Measurements from ENCODE around the gene NKD1. TPM values are rescaled to one million over a fixed set of nuclear protein-coding genes. Genes with fewer than 3 reads are reported as not detected.

Gene NKD1
- total and polyA plus RNA-seq, 2 of the 8 experiments (the other 6 are each of a cell fraction or from before 2014, with no cell fraction given) = 0.70 to 4.5 TPM

DNA sequence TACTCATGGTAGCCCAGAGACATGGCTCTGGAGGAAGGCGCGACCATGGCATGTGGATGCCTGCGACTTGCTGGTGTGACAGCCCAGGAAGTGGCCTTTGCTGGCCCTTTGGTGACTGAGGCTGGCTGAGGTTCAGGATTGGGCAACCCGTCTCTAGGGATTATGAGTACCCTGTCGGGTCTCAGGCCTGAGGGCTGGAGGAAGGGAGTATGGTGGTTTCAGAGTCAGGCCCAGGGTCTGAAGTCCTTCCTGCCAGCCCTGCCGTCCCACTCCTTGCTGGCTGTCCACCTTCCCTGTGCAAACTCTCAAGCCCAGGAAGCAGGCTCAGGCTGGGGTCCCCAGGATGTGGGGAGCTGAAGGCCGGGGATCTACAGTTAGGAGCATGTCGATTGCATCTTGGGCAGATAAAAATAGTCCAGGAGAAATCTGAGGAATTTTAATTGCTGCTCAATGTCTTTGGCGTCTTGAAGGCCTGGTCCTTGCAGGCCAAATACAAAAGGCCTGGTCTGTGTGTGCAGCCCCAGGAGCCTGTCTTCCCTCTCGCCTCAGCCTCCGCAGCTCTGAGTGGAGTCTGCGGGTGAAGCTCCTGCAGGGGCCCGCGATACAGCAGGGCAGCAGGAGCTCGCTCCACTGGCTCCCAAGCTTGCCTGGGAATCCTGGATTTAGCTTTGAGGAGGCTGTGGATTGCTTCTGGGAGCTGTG is 52.5 kb downstream of the NKD1 start:
- H2BK15ac ChIP-seq (ENCODE audit: low read length) = no peak overlapping the region
- H3K4ac ChIP-seq (replicated peaks; ENCODE audit: insufficient read length, low read depth, low read length) = no peak overlapping the region
- no peak overlapping the region for H4K5ac ChIP-seq (ENCODE audit: insufficient read length, low read depth, low read length)
- no peak overlapping the region for H3K56ac ChIP-seq (replicated peaks; ENCODE audit: insufficient read length, low read depth, low read length)
- H3K9me3 ChIP-seq (ENCODE audit: insufficient read depth in 2 of 2, low read depth in 1 of 2, low read length in 1 of 2) = no peaks in the 10 kb centered on the region
- H3K14ac ChIP-seq (ENCODE audit: insufficient read length) = no peak overlapping the region
- H2BK12ac ChIP-seq (ENCODE audit: low read depth, low read length) = no peak overlapping the region
- H2BK120ac ChIP-seq (replicated peaks; ENCODE audit: low read depth, low read length) = no peak overlapping the region
- ChIA-PET POLR2A (ENCODE audit: partially characterized antibody) (no interaction called here), CTCF (ENCODE audit: partially characterized antibody) (interaction anchor here (1.0 to 2.2 kb wide), 8 partner anchors 10 to 167 kb away, joined by 3 to 11 read pairs (median 4); no protein-coding TSS in a partner anchor)
- no peak for FAIRE-seq
- no peak overlapping the region for H4K91ac ChIP-seq (replicated peaks; ENCODE audit: insufficient read length, low read length)
- H3K36me3 ChIP-seq (ENCODE audit: control insufficient read depth in 2 of 4, insufficient read depth in 4 of 4, low read length in 3 of 4) = no peaks in the 10 kb centered on the region
- no peaks in the 10 kb centered on the region for H3K79me2 ChIP-seq (ENCODE audit: control insufficient read depth in 1 of 2, insufficient read depth in 2 of 2, low read length in 2 of 2)
- no peak overlapping the region for H2BK5ac ChIP-seq (ENCODE audit: low read depth, low read length)
- DNase-seq (ENCODE audit: low read depth in 1 of 2, low spot score in 2 of 2) = no peak
- H3K23me2 ChIP-seq (ENCODE audit: low read depth, low read length) = no peaks in the 10 kb centered on the region; the same call in 1 of the 2 replicates
- WGBS, 2 experiments (ENCODE audit: extremely low coverage in 1 of 2, insufficient coverage in 1 of 2, insufficient read length in 1 of 2, insufficient replicate concordance in 2 of 2, low coverage in 1 of 2, low lambda C conversion rate in 2 of 2, missing lambda C conversion rate in 1 of 2) = 84% methylated on average over 15 of the region's 15 CpGs; no CpG with 5 or more reads in 1 of the 2 experiments
- H3K79me1 ChIP-seq (ENCODE audit: low read depth, low read length) = no peaks in the 10 kb centered on the region
- peaks cover 0 to 2% of the 10 kb centered on the region in 2 experiments for H4K20me1 ChIP-seq (replicated peaks in 1 of 2; ENCODE audit: control insufficient read depth in 1 of 2, insufficient read depth in 2 of 2, low read length in 2 of 2)
- H2BK20ac ChIP-seq (ENCODE audit: low read length) = no peak overlapping the region
- no peak overlapping the region for H3K9ac ChIP-seq (replicated peaks in 1 of 4; ENCODE audit: extremely low read depth in 1 of 4, low read depth in 3 of 4, low read length in 3 of 4)
- no peak overlapping the region for H3K4me3 ChIP-seq (ENCODE audit: extremely low read depth in 1 of 4, insufficient read depth in 2 of 4, low read depth in 3 of 4, low read length in 4 of 4)
- no peak overlapping the region for H3K4me2 ChIP-seq (ENCODE audit: insufficient read depth in 1 of 2, low read depth in 2 of 2, low read length in 2 of 2)
- H3K27ac ChIP-seq (ENCODE audit: low read depth, low read length) = no peak overlapping the region
- no peak overlapping the region for H3K23ac ChIP-seq (ENCODE audit: insufficient read length)
- H3K4me1 ChIP-seq (replicated peaks in 1 of 4; ENCODE audit: control insufficient read depth in 3 of 4, insufficient read depth in 4 of 4, low read length in 3 of 4) = no peaks in the 10 kb centered on the region; a peak in 1 of 7 replicates
- no peaks in the 10 kb centered on the region for H3K27me3 ChIP-seq (replicated peaks in 1 of 4; ENCODE audit: control insufficient read depth in 3 of 4, extremely low read depth in 1 of 4, insufficient read depth in 3 of 4, low read length in 3 of 4)
- H4K8ac ChIP-seq (ENCODE audit: extremely low read depth, insufficient read depth, low read length) = peak overlapping the region; percentile 53
- no peak overlapping the region for H2AFZ ChIP-seq (ENCODE audit: low read length)
- H3K18ac ChIP-seq (ENCODE audit: extremely low read depth, low read length) = no peak overlapping the region
- H2AK5ac ChIP-seq (ENCODE audit: low read depth, low read length) = no peak overlapping the region
- no peak for TF ChIP-seq HDAC2 (IDR thresholded peaks at IDR 0.05; ENCODE audit: borderline replicate concordance in 1 of 2, low read depth in 2 of 2, low read length in 2 of 2)
- TF ChIP-seq POLR2A (IDR thresholded peaks at IDR 0.05; ENCODE audit: control extremely low read depth in 1 of 2, low read depth in 2 of 2, low read length in 2 of 2) = no peak
- TF ChIP-seq ASH2L (IDR thresholded peaks at IDR 0.05; ENCODE audit: low read length) = no peak
- TF ChIP-seq ZNF274 (IDR thresholded peaks at IDR 0.05; ENCODE audit: borderline replicate concordance, extremely low read depth, low read length) = no peak
- no peak for TF ChIP-seq BCL11A (IDR thresholded peaks at IDR 0.05; ENCODE audit: low read depth in 2 of 2, low read length in 2 of 2)
- TF ChIP-seq SP1 (IDR thresholded peaks at IDR 0.05; ENCODE audit: low read depth, low read length) = no peak
- TF ChIP-seq USF2 (IDR thresholded peaks at IDR 0.05; ENCODE audit: low read length) = no peak
- TF ChIP-seq BRCA1 (IDR thresholded peaks at IDR 0.05; ENCODE audit: low read depth, low read length) = no peak
- TF ChIP-seq TEAD4 (IDR thresholded peaks at IDR 0.05; ENCODE audit: low read depth, low read length) = no peak
- no peak for TF ChIP-seq FOSL1 (IDR thresholded peaks at IDR 0.05; ENCODE audit: insufficient read depth, low read depth, low read length)
- TF ChIP-seq GABPA (IDR thresholded peaks at IDR 0.05; ENCODE audit: borderline replicate concordance, insufficient read depth, low read length) = no peak
- no peak for TF ChIP-seq CHD2 (IDR thresholded peaks at IDR 0.05; ENCODE audit: low read length)

Data from H1 (cell line).